GM03348 (cell line): ENCODE measurements around the gene LAPTM4A.

ENCODE experiments used
- DNase-seq: peaks from one replicate; pipeline ENCODE4 v3.0.0; 2012; ENCODE audit warnings: low spot score

LAPTM4A gene

DNA sequence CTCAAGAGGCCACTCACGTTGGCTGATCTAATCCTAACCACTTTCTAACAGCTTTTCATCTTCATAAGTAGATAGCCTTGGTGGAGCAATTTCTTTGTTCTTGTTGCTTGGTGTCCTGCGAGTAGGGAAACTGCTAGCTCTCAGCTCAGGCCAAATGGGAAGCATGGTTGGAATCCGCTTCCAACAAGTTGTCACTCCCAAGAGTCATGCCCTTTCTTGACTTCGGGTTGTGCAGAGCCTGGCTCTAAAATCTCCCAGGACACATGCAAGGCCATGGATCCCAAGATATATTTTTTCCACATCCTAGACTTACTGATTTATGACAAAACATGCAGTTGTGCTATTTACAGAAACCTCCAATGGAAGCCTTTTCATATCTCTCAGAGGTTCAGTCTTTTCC, 31.7 kb downstream of the LAPTM4A start:
- DNase-seq, result no peak

DNA sequence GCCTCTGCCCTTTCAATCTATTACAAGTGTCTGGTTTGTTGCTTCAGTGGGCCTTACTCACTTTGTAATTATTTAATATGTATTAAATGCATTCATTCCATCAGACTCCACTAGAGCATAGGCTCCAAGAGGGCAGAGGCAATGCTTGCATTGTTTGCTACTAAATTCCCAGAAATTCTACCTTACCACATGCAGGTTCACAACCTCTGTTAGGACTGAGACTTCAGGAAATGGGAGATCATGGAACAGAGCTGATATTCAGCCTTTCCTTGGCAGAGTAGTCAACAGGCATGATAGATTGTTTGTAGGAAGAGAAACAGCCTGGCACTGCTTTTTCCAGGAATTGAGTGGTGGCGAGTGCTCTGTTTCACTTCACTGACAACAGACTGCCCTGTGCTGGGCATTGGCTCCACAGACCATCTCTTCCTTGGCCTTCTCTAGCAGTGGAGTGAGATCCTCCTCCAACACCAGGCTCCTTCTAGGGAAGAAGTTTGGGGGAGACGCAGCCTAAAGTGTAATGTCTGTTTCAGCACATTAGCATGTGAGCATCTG, 32.8 kb downstream of the LAPTM4A start:
- DNase-seq, result no peak

DNA sequence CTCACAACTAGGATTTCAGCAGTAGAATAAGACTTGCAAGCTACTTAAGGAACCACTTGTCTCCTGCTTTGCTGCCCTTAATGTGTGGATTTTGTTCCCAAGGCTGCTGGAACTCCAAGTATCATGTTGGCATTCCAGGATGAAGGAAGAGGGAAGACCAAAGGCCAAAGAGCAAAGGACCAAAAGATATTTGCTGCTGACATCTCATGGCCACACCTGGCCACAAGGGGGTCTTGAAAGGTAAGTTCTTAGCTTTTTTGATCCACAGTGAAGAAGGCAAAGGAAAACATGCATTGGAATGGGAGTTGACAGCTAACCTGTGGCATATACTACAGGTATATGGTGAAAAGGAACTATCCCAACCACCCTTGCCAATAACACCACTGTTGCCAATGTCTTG, 35.1 kb downstream of the LAPTM4A start:
- no peak for DNase-seq

DNA sequence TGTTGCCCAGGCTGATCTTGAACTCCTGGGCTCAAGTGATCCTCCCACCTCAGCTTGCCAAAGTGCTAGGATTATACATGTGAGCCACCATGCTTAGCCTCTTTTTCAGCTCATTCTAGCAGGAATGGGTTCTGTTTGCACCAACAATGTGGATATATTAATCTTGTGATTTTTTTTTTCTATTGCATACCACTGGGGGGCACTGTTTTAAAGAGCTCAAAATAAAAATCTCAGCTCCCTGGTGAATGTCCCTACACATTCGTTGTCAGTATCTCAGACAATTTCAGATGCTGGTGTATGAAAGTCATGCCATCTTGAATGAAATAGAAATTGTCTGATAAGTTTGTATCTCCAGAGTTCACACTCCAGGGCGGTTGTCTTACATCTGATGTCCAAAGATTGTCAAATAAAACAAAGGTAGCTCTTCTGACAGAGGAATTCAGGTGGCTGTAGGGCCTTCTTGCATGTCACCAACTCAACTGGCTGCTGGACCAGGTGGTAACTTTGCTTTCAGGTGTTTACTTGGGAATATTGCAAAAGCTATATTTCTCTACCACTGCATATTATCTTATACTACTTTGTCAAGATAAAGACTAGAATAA, 35.8 kb downstream of the LAPTM4A start:
- DNase-seq, result peak; percentile 72

DNA sequence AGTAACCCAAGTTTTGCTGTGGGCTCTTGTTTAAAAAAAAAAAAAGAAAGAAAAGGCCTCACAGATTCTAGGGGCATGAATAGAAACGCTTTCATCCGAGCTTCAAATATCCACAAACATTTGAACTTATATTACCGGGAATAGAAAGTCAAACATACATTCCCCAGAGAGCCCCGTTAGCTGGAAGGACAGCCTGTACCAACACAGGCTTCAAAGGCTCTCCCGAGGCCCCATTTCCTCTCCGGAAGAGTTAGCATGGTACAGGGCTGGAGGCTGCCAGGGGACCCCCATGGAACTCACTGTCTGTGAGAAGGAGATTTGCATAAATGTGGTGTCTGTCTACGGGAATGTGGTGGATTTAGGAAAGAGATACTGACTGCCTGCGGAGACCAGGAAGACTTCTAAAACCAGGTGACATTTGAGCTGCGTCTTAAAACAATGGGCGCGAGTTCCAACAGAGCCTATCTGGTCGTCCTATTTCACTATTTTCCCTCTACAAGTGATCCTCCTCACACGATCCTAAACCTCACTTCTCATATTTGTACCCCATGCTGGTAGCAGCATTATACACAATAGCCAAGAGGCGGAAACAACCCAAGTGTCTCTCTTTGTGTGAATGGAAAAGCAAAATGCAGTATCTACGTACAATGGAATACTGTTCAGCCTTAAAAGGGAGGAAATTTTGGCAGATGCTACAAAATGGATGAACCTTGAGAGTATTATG, 38.1 kb downstream of the LAPTM4A start:
- DNase-seq, result no peak

DNA sequence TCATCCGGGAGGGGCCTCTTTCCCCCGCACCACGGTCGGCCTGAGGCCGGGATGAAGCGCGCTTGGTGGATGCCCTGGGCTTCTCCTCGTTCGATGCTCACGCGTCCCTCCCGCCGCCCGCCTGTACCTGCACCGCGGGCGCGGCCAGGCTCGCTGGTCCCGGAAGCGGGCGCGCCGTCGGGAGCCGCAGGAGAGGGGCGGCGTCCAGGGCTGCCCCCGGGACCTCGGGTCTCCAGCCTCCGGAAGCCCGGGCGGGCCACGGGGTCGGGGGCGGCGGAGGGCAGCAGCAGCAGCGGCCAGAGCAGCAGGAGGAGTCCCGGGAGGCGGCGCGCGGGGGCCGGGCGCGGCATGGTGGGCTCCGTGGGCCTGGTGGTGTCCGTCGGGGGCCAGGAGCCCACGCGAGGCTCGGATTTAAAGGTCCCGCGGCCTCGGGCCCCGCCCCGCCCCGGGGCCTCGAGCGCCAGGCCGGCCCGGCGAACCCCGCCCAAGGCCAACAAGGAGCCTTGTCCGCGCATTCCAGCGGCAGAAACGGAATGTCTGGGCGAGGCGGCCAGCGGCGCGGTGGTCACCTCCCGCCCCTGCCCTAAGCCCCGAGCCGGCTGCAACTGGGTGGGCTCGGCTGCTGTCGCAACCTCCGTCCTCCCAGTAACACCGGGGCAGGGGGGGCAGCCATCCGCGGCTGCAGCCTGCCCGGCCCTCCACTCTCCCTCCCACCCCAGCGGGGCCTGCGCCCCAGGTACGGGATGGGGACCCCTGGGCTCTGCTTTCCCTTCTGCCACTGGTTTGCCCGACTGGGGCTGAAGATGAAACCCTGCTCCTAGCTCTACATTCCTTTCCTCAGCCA, 38.9 kb downstream of the LAPTM4A start, which contains the start of gene MATN3:
Gene MATN3 (minus strand): TSS at position 387 of the 844 bp plus-strand sequence. CDS start 37 bp downstream, at position 350.
- peak; percentile 93 for DNase-seq

DNA sequence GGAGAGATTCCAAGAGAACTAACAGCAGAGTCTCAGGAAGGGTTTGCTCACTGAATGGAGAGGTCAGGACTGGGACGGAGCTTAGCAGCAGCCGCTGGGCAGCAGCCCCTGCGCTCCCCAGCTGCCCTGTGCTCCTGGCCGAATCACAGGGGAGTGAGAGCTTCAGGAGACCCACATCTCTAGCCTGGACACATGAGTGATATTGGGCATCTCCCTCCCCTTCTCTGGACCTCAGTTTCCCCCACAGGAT, 39.5 kb downstream of the LAPTM4A start:
- DNase-seq, result peak; percentile 5

DNA sequence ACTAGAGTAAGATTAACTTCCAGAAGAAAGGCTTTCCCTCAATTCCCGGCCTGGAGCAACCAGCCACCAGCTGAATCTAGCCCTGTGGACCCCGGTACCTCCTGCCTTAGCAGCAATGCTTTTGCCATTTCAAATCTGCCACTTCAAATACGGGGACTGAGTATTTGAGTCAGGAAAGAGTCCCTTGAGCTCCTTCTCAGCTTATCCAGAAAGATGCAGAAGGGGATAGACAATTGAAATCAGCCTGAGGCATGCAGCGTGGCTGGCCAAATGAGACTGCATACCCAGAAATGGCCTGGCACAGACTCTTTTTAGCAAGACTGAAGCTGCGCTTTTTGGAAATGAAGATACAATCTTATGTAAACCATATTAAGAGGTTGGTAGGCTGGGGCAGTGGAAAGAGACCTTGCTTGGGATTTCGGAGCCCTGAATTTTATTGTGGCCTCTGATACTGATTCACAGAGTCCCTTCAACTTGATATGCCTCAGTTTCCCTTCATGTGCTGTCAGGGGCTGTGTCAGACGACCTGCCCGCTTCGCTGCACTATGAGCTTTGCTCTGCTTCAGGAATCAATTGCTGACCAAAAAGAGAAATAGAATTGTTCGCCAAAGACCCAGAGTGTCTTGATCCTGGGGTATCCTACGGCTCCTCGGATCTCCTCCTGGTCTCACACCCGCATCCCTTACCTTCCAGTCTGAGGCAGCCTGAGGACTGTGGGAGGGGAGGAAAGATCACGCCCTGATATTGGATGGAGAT, 40.0 kb downstream of the LAPTM4A start:
- no peak for DNase-seq

DNA sequence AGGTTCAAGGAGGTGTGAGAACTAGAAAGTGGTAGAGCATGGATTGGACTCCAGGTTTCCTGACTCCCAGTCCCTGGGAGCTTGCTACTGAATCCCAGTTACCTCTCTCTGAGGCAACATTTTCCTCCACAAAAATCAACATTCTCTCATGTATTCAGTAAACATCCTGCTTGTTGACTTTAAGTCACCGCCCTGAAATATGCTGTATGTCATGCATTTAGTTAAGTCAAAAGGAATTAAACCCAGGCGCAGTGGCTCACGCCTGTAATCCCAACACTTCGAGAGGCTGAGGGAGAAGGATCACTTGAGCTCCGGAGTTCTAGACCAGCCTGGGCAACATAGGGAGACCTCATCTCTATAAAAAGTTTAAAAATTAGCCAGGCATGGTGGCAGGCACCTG, 42.7 kb downstream of the LAPTM4A start:
- no peak for DNase-seq

DNA sequence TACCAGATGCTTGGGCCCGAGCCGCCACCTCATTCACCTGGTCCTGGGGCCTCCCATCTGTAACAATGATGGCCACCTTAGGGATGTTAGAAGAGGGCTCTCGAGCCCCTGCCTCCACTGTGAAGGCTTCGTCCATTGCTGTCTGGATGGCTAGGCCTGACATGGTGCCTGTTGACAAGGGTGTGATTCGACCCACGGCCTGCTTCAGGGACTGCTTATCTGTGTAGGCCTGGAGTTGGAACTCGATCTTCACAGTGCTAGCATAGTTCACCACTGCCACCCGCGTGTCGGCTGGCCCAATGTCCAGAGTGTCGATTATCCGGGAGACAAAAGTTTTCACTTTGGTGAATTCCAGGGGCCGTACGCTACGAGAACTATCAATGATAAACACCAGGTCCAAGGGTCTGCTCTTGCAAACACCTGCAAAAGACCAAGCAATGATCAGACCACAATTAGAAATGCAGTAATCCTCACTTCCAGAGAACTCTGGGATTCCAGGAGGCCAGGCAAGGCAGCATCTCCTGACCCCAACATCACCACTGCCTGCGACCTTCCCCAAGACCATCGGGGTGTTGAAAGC, 45.4 kb downstream of the LAPTM4A start:
- no peak for DNase-seq

DNA sequence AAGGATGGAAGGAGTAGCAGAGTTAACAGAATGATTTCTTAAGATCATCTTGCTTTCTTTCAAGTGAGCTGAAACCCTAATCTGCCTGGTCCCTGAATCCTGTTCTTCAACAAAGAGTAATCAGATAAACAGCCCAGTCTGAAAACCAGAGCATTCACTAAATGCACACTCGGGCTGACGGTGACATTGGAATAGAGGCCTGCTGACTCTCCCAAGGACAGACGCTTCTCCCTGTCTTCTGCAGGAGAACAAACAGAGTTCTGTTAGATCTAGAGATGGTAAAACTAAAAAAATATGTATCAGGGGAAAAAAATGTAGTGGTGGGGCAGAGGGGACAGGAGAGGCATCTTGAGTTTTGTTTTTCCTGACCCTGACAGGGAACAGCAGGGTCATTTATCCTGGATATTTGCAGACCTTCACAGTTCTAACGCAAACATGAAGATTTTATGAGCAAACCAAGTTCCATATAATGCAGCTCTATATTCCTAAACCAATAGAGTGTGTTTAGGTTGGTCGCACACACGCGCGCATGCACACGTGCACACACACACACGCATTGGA, 46.3 kb downstream of the LAPTM4A start:
- no peak for DNase-seq

DNA sequence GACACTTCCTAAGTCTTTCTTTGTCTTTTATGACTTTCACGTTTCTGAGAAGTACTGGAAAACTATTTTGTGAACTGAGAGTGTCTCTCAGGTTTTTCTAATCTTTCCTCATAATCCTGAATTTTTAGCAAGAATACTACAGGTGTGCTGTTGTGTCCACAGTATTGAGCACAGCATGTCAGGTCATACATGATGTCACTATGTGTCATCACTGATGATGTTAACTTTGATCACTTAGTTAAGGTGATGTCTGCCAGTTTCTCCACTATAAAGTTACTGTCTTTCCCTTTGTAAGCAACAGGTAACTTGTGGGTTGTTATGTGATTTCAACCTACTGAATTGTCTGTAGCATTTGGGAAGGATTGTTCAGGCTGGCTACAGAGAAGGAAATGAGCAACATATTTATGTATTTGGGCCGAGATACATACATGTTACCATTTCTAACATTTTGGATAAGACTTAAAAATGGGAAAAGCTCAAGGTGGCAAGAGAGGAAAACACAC, 50.0 kb downstream of the LAPTM4A start:
- DNase-seq, result no peak

DNA sequence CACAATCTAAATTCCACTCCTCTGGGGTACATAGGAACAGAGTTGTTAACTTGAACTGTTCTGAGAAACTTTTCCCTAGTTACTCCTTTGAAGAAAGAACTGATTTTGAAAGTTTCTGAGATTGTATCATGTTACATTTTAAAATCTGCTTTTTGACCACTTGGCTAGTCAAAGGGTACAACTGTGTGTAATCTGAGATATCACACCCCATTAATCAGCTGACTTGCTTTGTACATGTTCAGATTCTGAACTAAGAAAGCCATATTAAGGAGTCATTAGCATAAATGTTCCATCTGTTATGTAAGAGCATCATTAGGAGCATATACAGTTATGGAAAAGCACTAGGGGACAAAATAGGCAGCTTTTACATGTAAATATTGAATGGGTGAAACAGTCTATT, 57.7 kb downstream of the LAPTM4A start:
- no peak for DNase-seq

DNA sequence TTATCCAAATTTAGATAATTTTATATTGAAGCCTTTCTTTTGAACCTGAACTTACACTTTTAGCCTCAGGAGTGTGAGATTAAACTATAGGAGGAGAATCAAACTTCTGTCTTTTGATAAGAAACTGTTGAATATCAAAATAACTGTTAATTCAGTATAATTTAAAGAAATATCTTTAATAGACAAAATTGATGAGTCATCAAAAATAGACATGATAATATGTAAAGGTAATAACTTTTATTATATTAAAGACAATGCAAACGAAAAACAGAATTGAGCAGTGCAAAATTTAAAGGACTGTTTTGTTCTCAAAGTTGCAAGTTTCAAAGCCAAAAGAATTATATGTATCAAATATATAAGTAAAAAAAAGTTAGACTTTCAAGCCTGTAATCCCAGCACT, 59.5 kb downstream of the LAPTM4A start:
- no peak for DNase-seq

DNA sequence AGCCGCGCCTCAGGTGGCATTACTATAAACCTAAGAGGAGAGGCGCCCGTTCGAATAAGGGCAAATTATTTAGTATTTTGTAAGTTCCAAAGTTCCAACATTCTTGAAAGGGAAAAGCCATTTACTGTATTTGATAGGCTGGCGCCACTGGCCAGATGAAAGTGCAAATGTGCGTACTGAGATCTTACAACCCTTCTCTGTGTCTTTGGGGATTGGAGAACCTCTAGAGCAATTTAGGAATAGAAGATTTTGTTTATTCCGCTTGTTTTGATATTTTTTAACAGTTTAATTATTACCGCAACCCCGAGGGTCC, 61.1 kb downstream of the LAPTM4A start:
- DNase-seq, result no peak

DNA sequence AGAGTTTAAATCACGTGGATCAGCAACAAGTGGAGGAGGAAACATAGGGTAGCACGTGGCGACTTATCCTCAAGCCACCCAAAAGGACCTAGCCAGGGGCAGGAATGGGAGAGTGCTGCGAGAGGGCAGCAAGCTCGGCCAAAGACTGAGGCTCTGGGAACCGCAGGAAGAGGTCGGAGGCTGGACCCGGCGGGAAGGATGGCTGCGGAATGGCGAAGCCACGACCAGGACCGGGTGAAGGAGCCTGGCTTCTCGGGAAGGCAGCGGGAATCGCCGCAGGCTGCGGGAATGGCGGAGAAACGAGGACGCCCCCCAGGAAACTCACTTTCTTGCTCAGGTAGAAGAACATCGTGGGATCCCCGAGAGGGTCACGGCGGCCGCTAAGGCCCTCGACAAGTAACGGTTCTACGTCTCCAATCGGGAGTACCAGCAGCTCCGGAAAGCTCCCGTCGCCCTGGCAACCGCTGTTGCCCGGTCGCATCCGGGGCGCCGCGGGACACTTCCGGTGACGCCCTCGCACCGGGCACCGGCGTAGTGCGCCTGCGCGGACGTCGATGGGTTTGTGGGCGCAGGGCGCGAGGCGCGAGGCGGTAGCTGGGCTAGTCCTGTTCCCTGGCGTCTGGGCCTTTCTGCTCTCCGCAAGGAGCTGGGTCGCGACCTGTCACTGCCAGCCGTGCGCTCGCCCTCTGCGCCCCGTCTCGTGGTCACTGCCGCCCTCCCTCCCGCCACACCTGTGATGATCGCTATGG, 61.6 kb downstream of the LAPTM4A start, which contains the start of gene WDR35:
Gene WDR35 (minus strand): TSS at position 439 of the 749 bp plus-strand sequence. CDS start 90 bp downstream, at position 349.
- peak; percentile 99 for DNase-seq

DNA sequence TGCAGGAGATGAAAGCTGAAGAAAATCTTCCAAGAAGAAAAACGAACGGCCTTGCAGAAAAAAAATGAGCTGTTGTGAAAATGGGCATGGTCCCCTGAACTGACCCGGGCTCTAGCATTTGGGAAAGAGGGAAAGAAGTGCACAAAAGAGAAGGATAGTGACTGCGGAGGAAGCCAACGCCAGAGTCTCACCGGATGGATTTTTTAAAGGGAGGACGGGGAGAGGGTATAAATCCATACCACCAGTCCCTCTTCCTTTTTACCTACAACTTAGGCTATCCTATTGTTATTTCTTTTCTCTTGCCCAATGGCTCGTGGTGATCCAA, 62.1 kb downstream of the LAPTM4A start:
- DNase-seq, result no peak

DNA sequence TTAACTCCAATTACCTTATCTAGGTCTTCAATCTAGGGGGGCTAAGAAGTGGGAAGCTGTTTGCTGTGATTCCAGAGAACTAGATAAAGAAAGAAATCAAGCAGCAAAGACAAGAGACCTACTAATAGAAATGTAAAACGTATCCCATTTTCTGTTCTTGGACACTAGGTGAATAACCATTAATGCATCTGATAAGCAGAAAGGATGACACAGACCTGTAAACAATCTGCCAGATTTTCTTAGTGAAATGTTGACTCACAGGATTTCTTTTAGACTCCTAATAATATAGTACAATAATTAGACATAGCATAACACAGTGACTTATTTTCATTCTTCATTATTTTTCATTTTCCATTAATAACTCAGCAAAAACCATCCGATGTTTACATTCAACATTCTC, 62.8 kb downstream of the LAPTM4A start:
- no peak for DNase-seq

DNA sequence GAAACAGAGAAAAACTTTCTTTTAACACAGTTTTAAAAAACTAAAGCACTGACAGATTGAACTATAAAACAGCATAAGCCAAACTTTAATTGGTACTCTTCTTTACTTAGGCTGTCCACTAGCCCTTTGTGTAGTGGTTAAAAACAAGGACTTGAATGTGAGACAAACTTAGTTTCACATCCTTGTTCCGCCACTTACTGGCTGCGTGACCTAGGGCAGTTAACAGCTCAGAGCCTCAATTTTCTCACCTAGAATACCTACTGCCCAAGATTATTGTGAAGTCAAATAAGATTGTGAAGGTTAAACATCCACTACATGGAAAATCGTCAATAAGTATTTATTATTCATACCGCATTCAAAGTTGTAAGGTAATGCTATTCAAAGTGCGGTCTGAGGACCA, 63.5 kb downstream of the LAPTM4A start:
- DNase-seq, result no peak
